Astrocyte (in vitro differentiated cells and primary cell): Measurements from ENCODE around the gene AUTS2. TPM values are rescaled to one million over a fixed set of nuclear protein-coding genes. Genes with fewer than 3 reads are reported as not detected.
A peak's percentile ranks its signal among the peaks of the same experiment; 100 is the strongest.

Experiments used
- DNase-seq: peaks from one replicate; pipeline ENCODE4 v3.0.0-alpha.2; 2010; ENCODE audit warnings: low read depth
- FAIRE-seq: peaks from 2 replicates; lab custom pipeline; 2011; peaks lifted over from hg19 to GRCh38; lab: Jason Lieb, UNC
- H2AFZ ChIP-seq: 2 replicates; pipeline ENCODE4 v1.6.0; 2012; ENCODE audit warnings: low read depth, low read length, inconsistent platforms
- H3K27ac ChIP-seq: 2 replicates; pipeline ENCODE4 v1.5.1; 2011; ENCODE audit warnings: low read depth, low read length, inconsistent platforms
- H3K27me3 ChIP-seq: 2 replicates; pipeline ENCODE4 v1.6.0; 2011; ENCODE audit warnings: low read length, inconsistent platforms; ENCODE audit not compliant: insufficient read depth
- H3K36me3 ChIP-seq: 2 replicates; pipeline ENCODE4 v1.5.1; 2011; ENCODE audit warnings: low read length, inconsistent platforms; ENCODE audit not compliant: insufficient read depth
- H3K4me1 ChIP-seq: 2 replicates; pipeline ENCODE4 v1.5.1; 2011; ENCODE audit warnings: low read length, inconsistent platforms; ENCODE audit not compliant: insufficient read depth
- H3K4me2 ChIP-seq: 2 replicates; pipeline ENCODE4 v1.6.0; 2012; ENCODE audit warnings: low read length, inconsistent platforms
- H3K4me3 ChIP-seq: 2 replicates; pipeline ENCODE4 v1.5.1; 2011; ENCODE audit warnings: low read depth, mild to moderate bottlenecking, low read length, inconsistent platforms; ENCODE audit not compliant: insufficient read depth
- H3K79me2 ChIP-seq: 2 replicates; pipeline ENCODE4 v1.6.0; 2012; ENCODE audit warnings: mild to moderate bottlenecking, low read length, inconsistent platforms; ENCODE audit not compliant: insufficient read depth
- H3K9ac ChIP-seq: 2 replicates; pipeline ENCODE4 v1.6.0; 2012; ENCODE audit warnings: mild to moderate bottlenecking, low read length, inconsistent platforms
- H3K9me3 ChIP-seq: 2 replicates; pipeline ENCODE4 v1.5.1; 2012; ENCODE audit warnings: low read depth, mild to moderate bottlenecking, low read length, inconsistent platforms; ENCODE audit not compliant: insufficient read depth
- H4K20me1 ChIP-seq: 2 replicates; pipeline ENCODE4 v1.6.0; 2012; ENCODE audit warnings: low read length, inconsistent platforms; ENCODE audit not compliant: insufficient read depth
- H3K27ac Mint-ChIP-seq: one replicate; pipeline ENCODE4 v1.8.0; 2021; ENCODE audit warnings: mild to moderate bottlenecking, mixed read lengths; ENCODE audit not compliant: unreplicated experiment
- H3K27me3 Mint-ChIP-seq: one replicate; pipeline ENCODE4 v1.8.0; 2021; ENCODE audit warnings: low read depth, mixed read lengths; ENCODE audit not compliant: unreplicated experiment
- H3K36me3 Mint-ChIP-seq: one replicate; pipeline ENCODE4 v1.8.0; 2021; ENCODE audit warnings: low read depth, mixed read lengths; ENCODE audit not compliant: unreplicated experiment
- H3K4me1 Mint-ChIP-seq: one replicate; pipeline ENCODE4 v1.8.0; 2021; ENCODE audit warnings: low read depth, mixed read lengths; ENCODE audit not compliant: unreplicated experiment
- H3K4me3 Mint-ChIP-seq: one replicate; pipeline ENCODE4 v1.8.0; 2021; ENCODE audit warnings: mild to moderate bottlenecking, moderate library complexity, mixed read lengths; ENCODE audit not compliant: unreplicated experiment
- H3K9me3 Mint-ChIP-seq: one replicate; pipeline ENCODE4 v1.8.0; 2021; ENCODE audit warnings: mild to moderate bottlenecking, mixed read lengths; ENCODE audit not compliant: unreplicated experiment
- CTCF ChIP-seq: IDR thresholded peaks from 2 replicates; pipeline ENCODE4 v1.5.1; 2011; ENCODE audit warnings: low read depth, mild to moderate bottlenecking, inconsistent platforms, low read length, moderate library complexity; ENCODE audit not compliant: insufficient read depth
- EZH2 ChIP-seq: IDR thresholded peaks from 2 replicates; pipeline ENCODE4 v1.6.1; 2012; ENCODE audit warnings: mild to moderate bottlenecking, low read length, inconsistent platforms; ENCODE audit not compliant: insufficient read depth
- total RNA-seq: library from RNA; stranded (reverse); gene quantifications from 2 replicates; pipeline ENCODE4 v1.2.1, GENCODE V29; 2021

AUTS2 gene
- total RNA-seq, 1 donor from 2014 or later, result 73.2 TPM

- FAIRE-seq, result no peak
- H3K36me3 Mint-ChIP-seq, result no peaks in the 10 kb centered on the region
These were observed 774.7 kb downstream of the AUTS2 start for GRCh38 chr7:70372768-70373515.

DNA sequence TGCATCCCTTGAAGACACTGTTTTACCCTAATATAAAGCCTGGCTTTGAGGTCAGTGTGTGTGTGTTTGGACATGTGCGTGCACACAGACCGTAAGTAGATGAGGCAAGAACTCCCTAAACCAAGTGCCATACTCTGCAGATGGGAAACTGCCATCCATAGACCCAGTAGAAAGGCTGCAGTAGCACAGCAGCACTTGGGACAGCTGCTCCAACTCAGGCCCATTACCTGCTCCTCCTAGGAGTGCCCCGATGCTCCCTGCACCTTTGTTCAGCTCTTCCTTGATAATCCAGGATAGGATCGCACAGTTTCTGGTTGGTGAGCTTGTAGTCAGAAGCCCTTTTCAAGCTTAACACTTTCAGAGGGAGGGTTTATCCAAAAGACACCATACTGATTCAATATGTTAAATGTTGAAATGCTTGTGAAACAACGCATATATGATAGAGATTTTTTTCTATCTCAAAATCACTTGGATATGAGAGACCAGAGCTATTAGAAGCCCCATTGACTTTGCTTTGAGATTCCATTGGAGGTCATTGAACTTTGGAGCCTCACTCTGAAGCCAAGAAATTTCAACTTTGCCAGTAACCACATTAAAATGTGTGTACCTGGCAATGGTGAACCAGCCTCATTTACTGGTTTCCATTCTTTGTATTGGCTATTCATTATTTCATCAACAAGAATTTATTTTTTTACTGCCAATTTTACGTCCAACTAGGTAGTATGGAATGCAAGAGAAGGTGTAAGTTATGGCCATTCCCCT, 776.7 kb downstream of the AUTS2 start:
- H3K27ac ChIP-seq, result no peak overlapping the region
- no peak for FAIRE-seq
- H4K20me1 ChIP-seq, result no peaks in the 10 kb centered on the region
- H3K9me3 ChIP-seq, result peaks cover 2% of the 10 kb centered on the region
- no peaks in the 10 kb centered on the region for H3K79me2 ChIP-seq
- peak; percentile 29 for DNase-seq
- no peak overlapping the region for H2AFZ ChIP-seq
- Mint-ChIP-seq H3K4me3 (no peak overlapping the region), H3K9me3 (no peaks in the 10 kb centered on the region), H3K27ac (no peak overlapping the region), H3K4me1 (peaks cover under 1% of the 10 kb centered on the region), H3K27me3 (no peaks in the 10 kb centered on the region), H3K36me3 (no peaks in the 10 kb centered on the region)
- no peak for TF ChIP-seq CTCF
- no peak for TF ChIP-seq EZH2
- no peak overlapping the region for H3K9ac ChIP-seq
- H3K4me2 ChIP-seq, result no peak overlapping the region
- H3K27me3 ChIP-seq, result no peaks in the 10 kb centered on the region
- no peaks in the 10 kb centered on the region for H3K36me3 ChIP-seq
- H3K4me3 ChIP-seq, result no peak overlapping the region
- no peaks in the 10 kb centered on the region for H3K4me1 ChIP-seq

More at GRCh38 chr7:70372768-70373515, 774.7 kb downstream of the AUTS2 start:
- no peak overlapping the region for H3K4me3 Mint-ChIP-seq
- no peak for DNase-seq
- no peaks in the 10 kb centered on the region for H3K4me1 ChIP-seq
- no peaks in the 10 kb centered on the region for H4K20me1 ChIP-seq
- no peaks in the 10 kb centered on the region for H3K27me3 ChIP-seq
- no peaks in the 10 kb centered on the region for H3K4me1 Mint-ChIP-seq
- H3K27ac ChIP-seq, result no peak overlapping the region
- H3K4me2 ChIP-seq, result no peak overlapping the region
- peaks cover 2% of the 10 kb centered on the region for H3K9me3 ChIP-seq
- no peak overlapping the region for H3K9ac ChIP-seq
- H3K27me3 Mint-ChIP-seq, result no peaks in the 10 kb centered on the region
- no peak overlapping the region for H3K27ac Mint-ChIP-seq
- H3K4me3 ChIP-seq, result no peak overlapping the region
- H3K36me3 ChIP-seq, result no peaks in the 10 kb centered on the region
- no peaks in the 10 kb centered on the region for H3K9me3 Mint-ChIP-seq
- no peaks in the 10 kb centered on the region for H3K79me2 ChIP-seq
- no peak for TF ChIP-seq EZH2
- no peak for TF ChIP-seq CTCF
- H2AFZ ChIP-seq, result no peak overlapping the region
